IMR-90 (cell line): ENCODE results near the gene CMSS1. TPM values are rescaled to one million over a fixed set of nuclear protein-coding genes. Genes with fewer than 3 reads are reported as not detected.

Experiments
- ATAC-seq: fragments of 200-7000 bp; cut with Tn5 transposase; 2 replicates; pipeline ENCODE4 v1.9.1; 2020; ENCODE audit warnings: low read depth, mild to moderate bottlenecking, moderate library complexity
- BruUV-seq: library from RNA; stranded (reverse); fragments of 400-500 nt; replicated peaks from 2 replicates; lab custom pipeline; 2021; lab: Mats Ljungman, UMichigan
- CTCF ChIA-PET: fragments of 300-600 bp; formaldehyde crosslinking; extraction: SDS; loops from one replicate; lab custom pipeline; 2021; ENCODE audit warnings: antibody characterized with exemption; lab: Yijun Ruan, JAX
- POLR2A ChIA-PET: fragments of 300-600 bp; sonication (Branson Sonifier 250); formaldehyde crosslinking; loops from one replicate; lab custom pipeline; 2022; ENCODE audit warnings: antibody characterized with exemption; ENCODE audit not compliant: unreplicated experiment; lab: Charles Lee
- DNase-seq: peaks from one replicate; pipeline ENCODE4 v3.0.0; 2013
- H2AFZ ChIP-seq: replicated peaks from 2 replicates; pipeline ENCODE3; 2013; ENCODE audit warnings: low read length, mild to moderate bottlenecking; ENCODE audit not compliant: poor library complexity
- H2AK5ac ChIP-seq: 2 replicates; pipeline ENCODE4 v1.6.1; 2013; ENCODE audit warnings: low read depth, low read length, inconsistent platforms
- H2AK9ac ChIP-seq: replicated peaks from 2 replicates; pipeline ENCODE3; 2013; ENCODE audit warnings: mild to moderate bottlenecking, low read depth, low read length, moderate library complexity; ENCODE audit not compliant: poor library complexity
- H2BK120ac ChIP-seq: 2 replicates; pipeline ENCODE4 v1.6.1; 2013; ENCODE audit warnings: low read depth, low read length, inconsistent platforms
- H2BK15ac ChIP-seq: 3 replicates; pipeline ENCODE4 v1.6.1; 2013; ENCODE audit warnings: low read depth, low read length, inconsistent platforms
- H2BK20ac ChIP-seq: 2 replicates; pipeline ENCODE4 v1.6.1; 2013; ENCODE audit warnings: low read depth, mild to moderate bottlenecking, inconsistent platforms, low read length, moderate library complexity
- H2BK5ac ChIP-seq: 2 replicates; pipeline ENCODE4 v1.6.1; 2013; ENCODE audit warnings: mild to moderate bottlenecking, low read depth, low read length, inconsistent platforms; ENCODE audit not compliant: poor library complexity, severe bottlenecking
- H3K14ac ChIP-seq: replicated peaks from 2 replicates; pipeline ENCODE4 v1.6.1; 2013; ENCODE audit warnings: low read depth, low read length, inconsistent platforms
- H3K18ac ChIP-seq: 2 replicates; pipeline ENCODE4 v1.6.1; 2013; ENCODE audit warnings: low read depth, low read length, control low read depth
- H3K23ac ChIP-seq: 2 replicates; pipeline ENCODE4 v1.6.1; 2013; ENCODE audit warnings: low read depth, low read length, inconsistent platforms
- H3K27ac ChIP-seq: 2 replicates; pipeline ENCODE4 v1.5.1; 2013; ENCODE audit warnings: mild to moderate bottlenecking, control low read depth, low read length; ENCODE audit not compliant: insufficient read depth
- H3K27me3 ChIP-seq: 2 replicates; pipeline ENCODE4 v1.6.1; 2013; ENCODE audit warnings: low read length; ENCODE audit not compliant: control insufficient read depth, insufficient read depth
- H3K36me3 ChIP-seq: 2 replicates; pipeline ENCODE4 v1.6.1; 2013; ENCODE audit warnings: low read length, mixed read lengths; ENCODE audit not compliant: control insufficient read depth, insufficient read depth
- H3K4ac ChIP-seq: 2 replicates; pipeline ENCODE4 v1.6.1; 2013; ENCODE audit warnings: low read depth, low read length, inconsistent platforms
- H3K4me1 ChIP-seq: 2 replicates; pipeline ENCODE4 v1.6.1; 2013; ENCODE audit warnings: low read length, mixed read lengths; ENCODE audit not compliant: control insufficient read depth, insufficient read depth
- H3K4me2 ChIP-seq: 2 replicates; pipeline ENCODE4 v1.6.1; 2013; ENCODE audit warnings: low read depth, mild to moderate bottlenecking, control low read depth, low read length, moderate library complexity
- H3K4me3 ChIP-seq: 2 replicates; pipeline ENCODE4 v1.5.1; 2013; ENCODE audit warnings: low read depth, mild to moderate bottlenecking, control low read depth, low read length, moderate library complexity; ENCODE audit not compliant: insufficient read depth
- H3K56ac ChIP-seq: 2 replicates; pipeline ENCODE4 v1.6.1; 2013; ENCODE audit warnings: low read length, inconsistent platforms; ENCODE audit not compliant: insufficient read depth; ENCODE audit errors: extremely low read depth
- H3K79me1 ChIP-seq, 2 experiments: 2 replicates each; pipeline ENCODE4 v1.6.1; 2013; ENCODE audit warnings: low read length in 2 of 2, inconsistent platforms in 1 of 2, low read depth in 1 of 2
- H3K9ac ChIP-seq: 2 replicates; pipeline ENCODE4 v1.6.1; 2013; ENCODE audit warnings: low read depth, low read length, control low read depth
- H3K9me1 ChIP-seq: 2 replicates; pipeline ENCODE4 v1.6.1; 2013; ENCODE audit warnings: low read length, inconsistent platforms; ENCODE audit not compliant: insufficient read depth
- H3K9me3 ChIP-seq: 2 replicates; pipeline ENCODE4 v1.6.1; 2013; ENCODE audit warnings: low read length; ENCODE audit not compliant: control insufficient read depth, insufficient read depth
- H4K20me1 ChIP-seq: 2 replicates; pipeline ENCODE4 v1.6.1; 2013; ENCODE audit warnings: low read length, inconsistent platforms; ENCODE audit not compliant: insufficient read depth
- H4K5ac ChIP-seq: 2 replicates; pipeline ENCODE4 v1.6.1; 2013; ENCODE audit warnings: mild to moderate bottlenecking, low read depth, low read length, control low read depth
- H4K8ac ChIP-seq, 2 experiments: 2 replicates each; pipeline ENCODE4 v1.6.1; 2013; ENCODE audit warnings: low read depth in 2 of 2, low read length in 2 of 2, control low read depth in 1 of 2, inconsistent platforms in 1 of 2
- H4K91ac ChIP-seq: 2 replicates; pipeline ENCODE4 v1.6.1; 2013; ENCODE audit warnings: low read depth, low read length, inconsistent platforms; ENCODE audit not compliant: insufficient read depth
- BHLHE40 ChIP-seq: fragments of 150-350 bp; IDR thresholded peaks from 2 replicates; pipeline ENCODE4 v1.6.1; 2016; ENCODE audit warnings: mild to moderate bottlenecking, low read depth, low read length
- CEBPB ChIP-seq: IDR thresholded peaks from 2 replicates; pipeline ENCODE4 v1.6.1; 2012; ENCODE audit warnings: low read depth, low read length, improper control_type of control experiment
- MAZ ChIP-seq: IDR thresholded peaks from 2 replicates; pipeline ENCODE4 v1.6.1; 2012; ENCODE audit warnings: low read depth, mild to moderate bottlenecking, low read length, improper control_type of control experiment, moderate library complexity, borderline replicate concordance
- RAD21 ChIP-seq: IDR thresholded peaks from 2 replicates; pipeline ENCODE4 v1.6.1; 2012; ENCODE audit warnings: low read length, improper control_type of control experiment
- RFX5 ChIP-seq: IDR thresholded peaks from 2 replicates; pipeline ENCODE4 v1.8.0; 2012; ENCODE audit warnings: low read depth, mild to moderate bottlenecking, low read length, moderate library complexity
- SMC3 ChIP-seq: fragments of 150-350 bp; IDR thresholded peaks from 2 replicates; pipeline ENCODE4 v1.6.1; 2016; ENCODE audit warnings: low read depth, mild to moderate bottlenecking, antibody characterized with exemption, low read length, moderate library complexity
- WGBS, 2 experiments: methylation state at CpG; one replicate each; pipeline versions ENCODE4 v1.1.5 to v1.1.7; 2013; ENCODE audit warnings: missing lambda C conversion rate in 2 of 2; ENCODE audit not compliant: insufficient read length in 1 of 2; ENCODE audit errors: extremely low coverage in 2 of 2; 5-methylcytosine and 5-hydroxymethylcytosine counted together
- dilution Hi-C: fragments of 300-500 bp; cut with HindIII; formaldehyde crosslinking; loops from one replicate; pipeline ENCODE4 v1.14.3; 2018; ENCODE audit warnings: low sequenced_read_pairs; ENCODE audit not compliant: unreplicated experiment
- in situ Hi-C: fragments of 300-500 bp; cut with MboI; formaldehyde crosslinking; loops from 3 replicates; pipeline ENCODE4 v1.14.3; 2019; ENCODE audit warnings: low sequenced_read_pairs, inconsistent platforms, mixed read lengths
- intact Hi-C: fragments of 100-400 bp; cut with micrococcal nuclease; formaldehyde crosslinking; loops from 2 replicates; pipeline ENCODE4 v1.10.0; 2022
- polyA plus RNA-seq, 3 experiments: library from polyadenylated mRNA; depleted of rRNA; stranded (reverse); fragments of >200 nt; gene quantifications; 2 replicates each; pipeline ENCODE4 v1.2.3, GENCODE V29; 2012; ENCODE audit warnings: low replicate concordance in 1 of 3
- total RNA-seq: library from RNA; depleted of rRNA; stranded (reverse); fragments of >200 nt; gene quantifications from 2 replicates; pipeline ENCODE4 v1.2.3, GENCODE V29; 2012

CMSS1 gene
- total and polyA plus RNA-seq, 2 of the 4 experiments (the other 2 are of a cell fraction): 12.5 to 13.6 TPM

DNA sequence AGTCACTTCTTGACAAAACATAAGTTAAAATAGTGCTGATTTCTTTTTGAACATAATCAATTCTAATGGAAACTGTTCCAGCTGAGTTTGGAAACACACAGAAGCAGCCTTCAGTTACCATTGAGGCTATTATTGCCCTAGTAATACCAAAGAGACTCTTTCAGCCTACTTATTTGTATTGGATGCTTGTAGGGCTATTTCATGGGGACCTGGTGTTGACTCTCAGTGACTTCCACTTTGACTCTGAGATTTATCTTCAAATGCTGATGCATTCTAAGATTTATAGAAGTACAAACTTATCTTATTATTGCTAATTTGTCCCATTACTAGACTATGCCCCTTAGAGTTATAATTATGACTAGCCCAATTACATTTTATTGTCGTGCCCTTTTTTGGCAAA lies 67.4 kb downstream of the CMSS1 start:
- no TSS peak for BruUV-seq
- Histone ChIP-seq H3K36me3 (no peaks in the 10 kb centered on the region), H3K14ac (no peak overlapping the region), H3K4me1 (no peaks in the 10 kb centered on the region), H3K9ac (no peak overlapping the region), H3K9me1 (no peaks in the 10 kb centered on the region), H2AFZ (no peak overlapping the region), H4K91ac (no peak overlapping the region), H2AK5ac (no peak overlapping the region), H3K9me3 (no peaks in the 10 kb centered on the region), H3K18ac (no peak overlapping the region), H3K4ac (no peak overlapping the region), H3K79me1 (peaks cover 4% of the 10 kb centered on the region in 2 experiments; a peak in 2 of 4 replicates), H3K4me2 (no peak overlapping the region), H3K4me3 (no peak overlapping the region), H2BK15ac (no peak overlapping the region), H2BK20ac (no peak overlapping the region), H2BK120ac (no peak overlapping the region), H4K5ac (no peak overlapping the region), H3K23ac (no peak overlapping the region), H3K27ac (no peak overlapping the region), H3K27me3 (no peaks in the 10 kb centered on the region), H3K56ac (no peak overlapping the region), H4K8ac (no peak overlapping the region), H4K20me1 (no peaks in the 10 kb centered on the region), H2BK5ac (no peak overlapping the region), H2AK9ac (no peak overlapping the region)
- WGBS, 2 experiments: no CpG with 5 or more reads among the region's 1 CpG
- POLR2A ChIA-PET: no interaction called here
- no peak for ATAC-seq
- in situ Hi-C loops (no loop called here), intact Hi-C loops (no loop called here), dilution Hi-C loops (no loop called here)
- no peak for TF ChIP-seq BHLHE40
- no peak for TF ChIP-seq CEBPB
- no peak for TF ChIP-seq RFX5
- TF ChIP-seq SMC3: no peak
- TF ChIP-seq MAZ: no peak
- no peak for TF ChIP-seq RAD21
- CTCF ChIA-PET: no interaction called here
- no peak for DNase-seq
